Suprapubic skin (tissue), 3 donors: ENCODE data around the gene GZMB.

ENCODE experiments used
- POLR2A ChIP-seq, 2 donors: fragments of 450-650 bp; IDR thresholded peaks; one replicate each; pipeline ENCODE4 v1.6.1; 2017; ENCODE audit warnings: antibody characterized with exemption in 2 of 2, mild to moderate bottlenecking in 2 of 2, moderate library complexity in 2 of 2
- TF ChIP-seq, protein P1 (sequence below), 2 donors: fragments of 200-600 bp in 1 of 2; fragments of 450-650 bp in 1 of 2; sonication (generic) in 1 of 2; IDR thresholded peaks; one replicate each; pipeline ENCODE4 v1.5.1; 2016 to 2019; ENCODE audit warnings: antibody characterized with exemption in 2 of 2, mild to moderate bottlenecking in 1 of 2, moderate library complexity in 1 of 2

- TF ChIP-seq, protein P1, sequence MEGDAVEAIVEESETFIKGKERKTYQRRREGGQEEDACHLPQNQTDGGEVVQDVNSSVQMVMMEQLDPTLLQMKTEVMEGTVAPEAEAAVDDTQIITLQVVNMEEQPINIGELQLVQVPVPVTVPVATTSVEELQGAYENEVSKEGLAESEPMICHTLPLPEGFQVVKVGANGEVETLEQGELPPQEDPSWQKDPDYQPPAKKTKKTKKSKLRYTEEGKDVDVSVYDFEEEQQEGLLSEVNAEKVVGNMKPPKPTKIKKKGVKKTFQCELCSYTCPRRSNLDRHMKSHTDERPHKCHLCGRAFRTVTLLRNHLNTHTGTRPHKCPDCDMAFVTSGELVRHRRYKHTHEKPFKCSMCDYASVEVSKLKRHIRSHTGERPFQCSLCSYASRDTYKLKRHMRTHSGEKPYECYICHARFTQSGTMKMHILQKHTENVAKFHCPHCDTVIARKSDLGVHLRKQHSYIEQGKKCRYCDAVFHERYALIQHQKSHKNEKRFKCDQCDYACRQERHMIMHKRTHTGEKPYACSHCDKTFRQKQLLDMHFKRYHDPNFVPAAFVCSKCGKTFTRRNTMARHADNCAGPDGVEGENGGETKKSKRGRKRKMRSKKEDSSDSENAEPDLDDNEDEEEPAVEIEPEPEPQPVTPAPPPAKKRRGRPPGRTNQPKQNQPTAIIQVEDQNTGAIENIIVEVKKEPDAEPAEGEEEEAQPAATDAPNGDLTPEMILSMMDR (IDR thresholded peaks at IDR 0.05) = no peak
- no peak for TF ChIP-seq POLR2A (IDR thresholded peaks at IDR 0.05)
Observed at GRCh38 chr14:24609655-24610344, 24.2 kb downstream of the GZMB start, which contains the start of gene GZMH.
